HG02763 (cell line): ENCODE data around the gene SESN1.

Experiments used
- ATAC-seq: cut with Tn5 transposase; IDR thresholded peaks from one replicate; pipeline ENCODE4 v1.9.1; 2021; ENCODE audit warnings: mild to moderate bottlenecking, moderate library complexity; ENCODE audit not compliant: unreplicated experiment

The SESN1 gene

DNA sequence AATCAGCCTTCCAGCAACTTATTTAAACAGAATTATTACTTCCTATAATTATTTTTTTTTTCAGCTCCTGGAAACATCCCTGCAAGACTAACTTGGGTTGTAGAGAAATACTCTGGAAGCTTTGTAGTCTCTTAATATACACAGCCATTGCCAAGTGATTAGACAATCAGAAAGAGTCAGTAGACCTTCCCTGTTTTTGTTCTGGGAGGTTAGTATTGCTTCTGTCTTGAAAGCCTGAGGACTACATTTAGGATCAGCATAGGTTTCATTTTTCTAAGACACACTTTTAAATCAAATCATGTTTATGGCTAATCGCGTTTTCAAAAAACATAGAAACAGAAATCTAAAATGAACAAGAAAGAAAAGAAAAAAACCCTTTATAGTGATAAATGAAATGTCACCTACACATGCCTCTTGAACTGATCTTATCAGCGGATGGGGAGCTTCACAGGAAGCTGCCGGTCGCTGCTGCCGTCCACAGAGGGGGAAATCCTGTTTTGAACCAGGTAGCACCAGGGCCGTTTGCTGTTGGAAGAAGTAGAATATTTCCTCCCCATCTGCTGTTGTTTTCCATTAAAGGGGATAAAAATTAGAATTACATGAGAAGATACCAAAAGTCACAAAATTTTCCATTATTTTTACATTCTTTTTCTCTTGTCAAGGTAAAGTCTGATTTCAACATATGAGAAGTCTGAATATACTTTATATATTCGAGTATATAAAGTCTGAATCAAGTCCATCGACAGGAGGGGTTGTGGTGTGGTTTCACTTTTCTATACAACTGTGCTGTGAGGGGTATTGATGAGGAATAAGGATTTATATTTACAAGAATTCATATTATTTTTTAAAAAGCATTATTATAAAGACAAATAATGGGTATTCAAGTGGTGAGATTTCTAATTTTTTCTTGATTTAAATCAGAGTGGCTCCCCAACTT is 151.8 kb downstream of the SESN1 start:
- ATAC-seq = no peak

DNA sequence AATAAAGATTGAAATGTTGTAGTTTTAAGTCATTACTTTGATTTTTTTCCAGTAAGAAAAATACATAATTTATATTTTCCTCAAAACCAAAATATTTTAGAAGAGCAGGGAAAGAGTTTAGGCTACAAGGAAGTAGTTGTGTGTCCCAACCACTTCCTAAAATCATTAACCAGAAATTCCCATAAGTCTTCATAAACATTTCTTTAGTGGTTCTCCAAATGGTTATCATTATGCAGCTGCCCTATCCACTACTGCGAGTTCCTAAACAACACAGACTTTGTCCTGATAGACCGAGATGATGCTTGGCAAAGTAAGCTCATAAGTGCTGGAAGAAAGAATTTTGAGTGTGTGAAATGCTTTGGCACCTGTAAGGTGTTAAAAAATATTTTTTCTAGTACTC is 152.8 kb downstream of the SESN1 start:
- no peak for ATAC-seq

DNA sequence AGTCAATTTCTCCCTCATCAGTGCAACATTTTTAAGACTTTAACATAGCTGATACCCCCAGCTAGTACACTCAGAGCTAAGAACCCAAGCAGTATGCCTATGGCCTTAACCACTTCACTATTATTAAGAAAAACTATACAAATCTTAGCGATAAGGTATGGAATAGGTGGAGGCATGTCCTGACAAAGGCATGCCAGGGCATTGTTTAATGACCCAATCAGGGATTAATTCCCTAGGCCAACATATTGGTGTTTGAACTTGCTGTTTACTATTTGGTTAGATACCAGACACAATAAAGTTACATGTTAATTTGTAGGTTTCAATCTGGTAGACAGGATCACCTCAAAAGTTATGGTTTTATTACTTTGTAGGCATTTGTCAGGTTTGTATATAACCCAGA is 153.4 kb downstream of the SESN1 start:
- no peak for ATAC-seq

DNA sequence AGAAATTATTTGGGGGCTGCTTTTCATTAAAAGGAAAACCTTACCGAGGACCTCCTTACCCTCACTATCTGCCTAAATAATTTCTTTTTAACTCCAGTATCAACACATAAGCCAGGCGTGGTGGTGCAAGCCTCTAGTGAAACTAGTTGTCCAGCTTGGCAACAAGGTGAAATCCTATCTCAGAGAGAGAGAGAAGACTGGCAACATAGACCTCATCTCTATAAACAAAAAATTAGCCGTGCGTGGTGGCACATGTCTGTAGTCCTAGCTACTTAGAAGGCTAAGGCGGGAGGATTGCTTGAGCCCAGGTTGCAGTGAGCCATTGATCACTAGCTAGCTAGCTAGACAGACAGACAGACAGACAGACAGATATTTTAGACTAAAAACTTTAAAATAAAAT is 153.9 kb downstream of the SESN1 start:
- no peak for ATAC-seq

DNA sequence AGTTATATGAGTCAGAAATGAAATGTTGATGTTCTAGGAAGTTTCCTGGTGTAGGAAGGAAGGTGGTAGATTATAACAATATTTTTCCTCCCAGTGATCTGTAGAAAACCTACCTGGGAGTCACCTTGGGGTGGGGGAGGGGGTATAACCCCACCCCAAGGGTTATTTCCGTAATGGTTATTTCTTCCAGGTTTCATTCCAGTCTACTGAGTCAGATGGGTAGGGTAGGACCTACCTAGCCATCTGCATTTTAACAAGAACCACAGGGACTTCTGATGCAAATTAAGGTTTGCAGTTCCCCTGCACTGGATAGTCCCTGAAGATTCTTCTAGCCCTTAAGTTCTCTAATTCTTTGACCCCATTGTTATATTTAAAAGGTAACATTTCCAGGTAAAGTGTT is 157.5 kb downstream of the SESN1 start:
- ATAC-seq = no peak
